CD4-positive, alpha-beta T cell treated with Interleukin-21 for 1 hour (primary cell): ENCODE results near the gene RAD51.
"Not testable (repeated sequence)": the region's sequence is repeated elsewhere in the genome, so short reads cannot be mapped to it uniquely, and the experiment has no call there.

Source experiments
- DNase-seq: peaks from one replicate; pipeline ENCODE4 v3.0.0-alpha.2; 2020

The RAD51 gene

GRCh38 chr15:40694688-40695468 lies at the start of gene RAD51:
TSS of gene RAD51 (plus strand) at chr15:40695174. CDS start at chr15:40698759, 3,585 bp downstream.
- peak; percentile 93 for DNase-seq

- DNase-seq = no peak
Measured at GRCh38 chr15:40647523-40647922, 47.5 kb upstream of the RAD51 start.

GRCh38 chr15:40650479-40650878 lies 44.5 kb upstream of the RAD51 start:
- no peak for DNase-seq

DNA sequence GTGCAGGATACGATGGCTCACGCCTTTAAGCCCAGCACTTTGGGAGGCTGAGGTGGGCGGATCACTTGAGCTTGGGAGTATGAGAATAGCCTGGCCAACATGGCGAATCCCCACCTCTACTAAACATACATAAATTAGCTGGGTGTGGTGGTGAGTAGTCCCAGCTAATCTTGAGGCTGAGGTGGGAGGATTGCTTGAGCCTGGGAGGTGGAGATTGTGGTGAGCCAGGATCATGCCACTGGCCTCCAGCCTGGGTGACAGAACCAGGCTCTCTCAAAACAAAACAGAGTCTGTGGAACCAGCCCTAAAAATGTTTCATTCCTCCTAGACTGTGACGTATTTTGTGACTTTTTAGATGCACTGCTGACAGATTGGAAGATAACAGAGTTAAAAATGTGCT lies 34.3 kb upstream of the RAD51 start:
- no peak for DNase-seq

DNA sequence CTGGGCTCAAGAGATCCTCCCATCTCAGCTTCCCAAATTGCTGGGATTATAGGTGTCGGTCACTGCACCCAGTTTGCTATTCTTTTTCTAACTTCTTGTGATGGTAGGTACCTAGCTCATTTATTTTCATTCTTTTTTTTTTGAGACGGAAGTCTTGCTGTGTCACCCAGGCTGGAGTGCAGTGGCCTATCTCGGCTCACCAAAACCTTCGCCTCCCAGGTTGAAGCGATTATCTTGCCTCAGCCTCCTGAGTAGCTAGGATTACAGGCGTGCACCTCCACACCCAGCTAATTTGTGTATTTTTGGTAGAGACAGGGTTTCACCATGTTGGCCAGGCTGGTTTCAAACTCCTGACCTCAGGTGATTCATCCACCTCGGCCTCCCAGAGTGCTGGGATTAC lies 30.1 kb upstream of the RAD51 start:
- DNase-seq = no peak

GRCh38 chr15:40676290-40676689 lies 18.7 kb upstream of the RAD51 start:
- not testable (repeated sequence) for DNase-seq

GRCh38 chr15:40676906-40677305 lies 18.1 kb upstream of the RAD51 start:
- DNase-seq = not testable (repeated sequence)

DNA sequence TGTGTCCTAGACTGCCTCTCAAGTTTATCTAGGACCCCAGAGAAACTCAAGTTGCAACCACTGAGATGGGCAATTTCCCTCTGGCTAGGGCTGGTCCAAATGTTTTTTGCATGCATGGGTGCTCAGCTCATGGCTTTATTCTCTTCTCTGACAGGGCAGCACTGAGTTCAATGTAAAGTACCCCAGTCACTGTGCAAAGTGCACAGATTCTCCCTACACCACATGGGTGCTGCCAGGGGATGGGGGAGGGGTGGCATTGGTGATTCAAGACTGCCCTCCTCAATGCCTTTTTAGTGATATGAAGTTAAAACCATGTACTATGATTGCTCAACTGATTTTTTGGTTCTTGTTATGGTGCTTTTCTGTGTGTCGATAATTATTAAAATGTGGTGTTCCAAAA lies 14.8 kb upstream of the RAD51 start:
- no peak for DNase-seq

DNA sequence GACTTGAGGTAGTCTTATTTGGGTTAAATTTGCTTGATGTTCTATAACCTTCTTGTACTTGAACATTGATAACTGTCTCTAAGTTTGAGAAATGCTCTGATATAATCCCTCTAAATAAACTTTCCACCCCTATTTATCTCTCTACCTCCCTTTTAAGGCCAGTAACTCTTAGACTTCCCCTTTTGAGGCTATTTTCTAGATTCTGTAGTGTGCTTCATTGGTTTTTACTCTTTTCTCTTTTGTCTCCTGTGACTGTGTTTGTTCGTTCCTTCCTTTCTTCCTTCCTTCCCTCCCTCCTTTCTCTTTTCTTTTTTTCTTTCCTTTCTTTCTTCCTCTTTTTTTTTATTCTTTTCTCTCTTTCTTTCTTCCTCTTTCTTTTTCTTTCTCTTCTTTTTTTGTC lies 14.0 kb upstream of the RAD51 start:
- not testable (repeated sequence) for DNase-seq

DNA sequence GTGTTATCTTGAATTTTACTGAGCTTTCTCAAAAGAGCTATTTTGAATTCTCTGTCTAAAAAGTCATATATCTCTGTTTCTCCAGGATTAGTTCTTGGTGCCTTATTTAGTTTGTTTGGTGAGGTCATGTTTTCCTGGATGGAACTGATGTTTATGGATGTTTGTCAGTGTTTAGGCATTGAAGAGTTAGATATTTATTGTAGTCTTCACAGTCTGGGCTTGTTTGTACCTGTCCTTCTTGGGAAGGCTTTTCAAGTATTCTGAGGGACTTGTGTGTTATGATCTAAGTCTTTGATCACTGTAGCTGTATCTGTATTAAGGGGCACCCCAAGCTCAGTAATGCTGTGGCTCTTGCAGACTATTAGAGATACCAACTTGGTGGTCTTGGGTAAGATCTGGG lies 10.6 kb upstream of the RAD51 start:
- DNase-seq = no peak

DNA sequence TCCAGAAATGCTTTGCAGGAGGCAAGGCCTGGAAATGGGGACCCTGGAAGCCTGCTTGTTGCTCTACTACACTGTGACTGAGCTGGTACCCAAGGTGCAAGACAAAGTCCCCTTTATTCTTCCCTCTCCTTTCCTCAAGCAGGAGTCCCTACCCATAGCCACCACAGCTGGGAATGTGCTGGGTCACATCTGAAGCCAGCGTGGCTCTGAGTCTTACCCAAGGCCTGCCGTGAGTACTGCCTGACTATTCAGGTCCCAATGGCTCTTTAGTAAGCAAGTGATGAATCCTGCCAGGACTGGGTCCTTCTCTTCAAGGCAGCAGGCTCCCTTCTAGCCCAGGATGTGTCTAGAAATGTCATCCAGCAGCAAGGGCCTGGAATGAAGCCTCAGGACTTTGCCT lies 9.6 kb upstream of the RAD51 start:
- DNase-seq = no peak

DNA sequence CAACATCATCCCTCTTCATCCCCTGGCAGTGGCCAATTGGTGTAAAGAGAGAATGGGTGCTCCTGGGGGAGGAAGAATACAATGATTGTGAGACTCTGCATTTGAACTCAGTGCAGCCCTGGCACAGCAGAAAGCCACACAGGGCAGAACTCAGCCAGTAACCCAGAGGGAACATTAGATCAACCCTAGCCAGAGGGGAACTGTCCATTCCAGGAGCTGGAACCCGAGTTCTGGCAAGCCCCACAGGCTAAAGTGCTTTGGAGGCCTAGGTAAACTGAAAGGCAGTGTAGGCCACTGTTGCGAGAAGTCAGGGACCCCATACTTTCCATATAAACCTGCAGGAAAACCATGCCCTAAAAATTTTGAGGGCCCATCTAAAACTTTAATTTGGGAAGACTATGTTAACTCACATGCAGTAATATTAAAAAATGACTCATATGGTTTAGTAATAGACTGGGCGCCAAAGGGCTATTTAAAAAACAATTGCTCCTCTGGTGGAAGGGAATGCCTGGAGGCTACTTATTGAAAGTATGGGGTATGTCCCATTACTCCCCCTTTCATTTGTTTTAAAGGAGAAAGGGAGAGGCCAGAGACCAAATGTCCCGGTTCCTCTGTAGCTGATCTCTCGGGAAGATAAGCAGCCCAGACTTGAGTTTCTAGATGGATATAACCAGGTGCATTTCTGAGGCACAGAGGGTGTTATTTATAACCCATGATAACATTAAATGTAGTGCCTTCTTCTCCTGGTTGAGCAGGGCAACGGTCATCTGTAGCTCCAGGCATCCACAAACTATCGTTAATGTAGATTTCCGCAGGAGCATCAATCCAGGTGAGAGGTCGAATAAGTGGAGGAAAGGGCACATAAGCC lies 5.8 kb upstream of the RAD51 start:
- no peak for DNase-seq

DNA sequence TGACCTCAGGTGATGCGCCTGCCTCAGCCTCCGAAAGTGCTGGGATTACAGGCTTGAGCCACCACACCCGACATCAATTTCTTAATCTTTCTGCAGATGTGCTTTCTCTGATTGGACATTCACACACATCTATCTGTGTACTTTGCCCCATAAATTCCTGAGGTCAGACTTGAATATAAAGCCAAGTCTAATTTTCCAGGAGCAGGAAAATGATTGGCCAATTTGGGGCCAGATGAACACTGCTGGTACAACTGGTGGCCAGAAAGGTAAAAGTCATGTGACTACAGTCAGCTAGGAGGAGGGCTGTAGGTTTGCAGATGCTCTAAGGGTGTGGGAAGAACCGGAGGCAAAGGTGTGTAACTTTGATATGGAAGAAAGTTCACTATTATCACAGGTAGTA lies 3.2 kb upstream of the RAD51 start:
- DNase-seq = no peak

DNA sequence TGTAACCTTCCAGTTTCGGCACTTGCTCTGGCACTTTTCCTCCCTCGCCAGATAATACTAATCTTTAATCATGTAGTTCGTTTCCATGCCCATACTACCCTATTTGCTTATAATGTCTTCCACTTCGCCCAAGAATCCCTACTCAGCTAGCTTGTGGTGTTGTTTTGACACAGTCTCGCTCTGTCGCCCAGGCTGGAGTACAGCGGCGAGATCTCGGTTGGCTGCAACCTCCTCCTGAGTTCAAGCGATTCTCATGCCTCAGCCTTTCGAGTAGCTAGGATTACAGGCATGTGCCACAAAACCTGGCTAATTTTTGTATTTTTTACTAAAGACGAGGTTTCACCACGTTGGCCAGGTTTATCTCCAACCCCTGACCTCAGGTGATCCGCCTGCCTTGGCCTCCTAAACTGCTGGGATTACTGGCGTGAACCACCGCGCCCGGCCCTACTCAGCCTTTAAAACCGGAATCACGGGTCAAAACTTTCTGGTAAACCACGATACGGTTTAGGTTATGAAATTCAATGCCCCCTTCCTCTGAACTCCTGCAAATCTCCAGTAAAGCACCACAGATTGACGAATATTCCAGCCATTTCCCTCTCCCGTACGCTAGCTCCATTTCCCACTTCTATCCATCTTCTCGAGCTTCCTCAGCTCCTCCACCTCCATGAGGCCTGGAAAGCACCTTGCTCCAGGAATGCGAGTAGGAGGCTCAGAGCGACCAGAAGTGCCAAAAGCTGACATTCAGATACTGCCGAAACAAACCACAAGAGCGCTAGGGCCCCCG lies 878 bp upstream of the RAD51 start:
- DNase-seq = no peak

- peak; percentile 31 for DNase-seq
Measured at GRCh38 chr15:40695469-40695890, 506 bp downstream of the RAD51 start.

DNA sequence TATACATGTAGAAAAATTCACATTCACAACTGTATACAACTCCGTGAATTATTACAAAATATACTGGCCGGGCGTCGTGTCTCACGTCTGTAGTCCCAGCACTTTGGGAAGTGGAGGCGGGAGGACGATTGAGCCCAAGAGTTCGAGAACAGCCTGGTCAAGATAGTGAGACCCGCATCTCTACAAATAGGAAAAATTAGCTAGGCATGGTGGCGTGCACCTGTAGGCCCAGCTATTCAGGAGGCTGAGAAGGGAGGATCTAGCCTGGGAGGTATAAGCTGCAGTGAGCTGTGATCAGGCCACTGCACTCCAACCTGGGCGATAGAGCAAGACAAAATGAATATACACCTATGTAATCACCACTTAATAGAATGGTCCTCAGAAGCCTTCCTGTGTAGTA lies 1.3 kb downstream of the RAD51 start:
- DNase-seq = no peak

- DNase-seq = no peak
Measured at GRCh38 chr15:40697916-40698315, 2.9 kb downstream of the RAD51 start.

DNA sequence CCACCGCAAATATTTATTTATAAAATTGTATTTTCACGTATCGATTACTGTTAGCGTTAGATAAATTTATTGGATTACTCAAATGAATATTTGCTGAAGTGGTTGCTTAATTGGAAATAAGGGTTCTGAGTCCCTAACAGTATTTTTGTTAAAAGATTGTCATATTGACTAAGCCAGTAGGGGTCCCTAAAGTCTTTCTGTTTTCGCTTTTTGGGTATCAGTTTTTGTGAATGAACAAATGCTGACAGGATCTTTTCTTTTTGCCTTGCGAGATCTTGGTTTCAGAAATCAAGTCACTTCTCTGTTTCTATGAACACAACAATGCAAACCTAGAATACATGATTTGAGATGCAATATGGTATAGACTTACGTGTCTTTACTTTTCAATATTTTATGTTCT lies 7.1 kb downstream of the RAD51 start:
- peak; percentile 57 for DNase-seq

GRCh38 chr15:40706121-40706520 lies 11.1 kb downstream of the RAD51 start:
- DNase-seq = no peak

DNA sequence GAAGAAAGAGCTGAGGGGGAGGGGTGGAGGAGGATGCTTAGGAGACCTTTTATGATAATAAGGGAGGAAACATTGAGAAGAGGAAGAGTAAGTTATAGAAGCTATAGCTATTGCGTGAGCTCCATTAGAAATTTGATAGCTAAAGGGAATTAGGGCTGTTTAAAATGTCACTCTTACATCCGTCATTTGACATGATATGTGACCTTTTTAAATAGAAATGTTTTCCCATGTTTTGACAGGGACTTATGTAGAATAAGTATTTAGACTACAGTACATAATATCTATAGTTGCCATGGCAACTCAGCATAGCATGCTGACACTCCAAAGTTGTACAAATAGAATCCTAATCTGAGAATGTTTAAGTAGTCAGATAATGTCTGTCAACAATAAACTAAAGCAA lies 19.2 kb downstream of the RAD51 start:
- no peak for DNase-seq

DNA sequence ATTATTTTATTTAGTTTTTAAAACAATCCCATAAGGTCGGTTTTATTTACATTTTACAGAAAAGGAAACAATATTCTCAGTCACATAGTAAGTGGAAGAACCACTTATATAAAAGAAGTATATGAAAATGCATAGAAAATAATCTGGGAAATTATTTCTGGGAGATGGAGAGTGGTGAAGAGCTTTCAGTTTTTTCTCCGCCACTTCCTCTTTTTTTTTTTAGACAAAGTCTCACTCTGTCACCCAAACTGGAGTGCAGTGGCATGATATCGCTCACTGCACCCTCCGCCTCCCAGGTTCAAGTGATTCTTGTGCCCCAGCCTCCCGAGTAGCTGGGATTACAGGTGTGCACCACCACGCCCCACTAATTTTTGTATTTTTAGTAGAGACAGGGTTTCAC lies 21.2 kb downstream of the RAD51 start:
- no peak for DNase-seq

- DNase-seq = no peak
Measured at GRCh38 chr15:40721701-40722100, 26.7 kb downstream of the RAD51 start.

DNA sequence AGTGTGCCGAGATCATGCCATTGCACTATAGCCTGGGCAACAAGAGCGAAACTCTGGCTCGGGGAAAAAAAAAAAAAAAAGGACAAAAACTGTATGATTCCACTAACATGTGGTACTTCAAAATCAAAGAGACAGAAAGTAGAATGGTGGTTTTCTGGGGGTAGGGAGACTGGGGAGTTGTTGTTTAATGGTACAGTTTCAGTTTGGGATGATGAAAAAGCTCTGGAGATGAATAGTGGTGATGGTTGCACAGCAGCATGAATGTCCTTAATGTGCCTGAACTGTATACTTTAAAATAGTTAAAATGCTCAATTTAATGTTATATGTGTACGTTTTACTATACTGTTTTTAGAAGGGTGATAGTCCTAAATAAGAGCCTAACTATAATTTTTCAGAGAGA lies 27.4 kb downstream of the RAD51 start:
- DNase-seq = no peak
